NCI-H510A treated with DMSO at 0.1 percent for 48 hours (cell line): ENCODE measurements around the gene MRPL12.

Experiments
- DNase-seq: peaks from one replicate; lab custom pipeline; 2025; lab: John Stamatoyannopoulos, UW

MRPL12 gene

GRCh38 chr17:81701288-81702071 lies 1.7 kb upstream of the MRPL12 start:
- DNase-seq: no peak

DNA sequence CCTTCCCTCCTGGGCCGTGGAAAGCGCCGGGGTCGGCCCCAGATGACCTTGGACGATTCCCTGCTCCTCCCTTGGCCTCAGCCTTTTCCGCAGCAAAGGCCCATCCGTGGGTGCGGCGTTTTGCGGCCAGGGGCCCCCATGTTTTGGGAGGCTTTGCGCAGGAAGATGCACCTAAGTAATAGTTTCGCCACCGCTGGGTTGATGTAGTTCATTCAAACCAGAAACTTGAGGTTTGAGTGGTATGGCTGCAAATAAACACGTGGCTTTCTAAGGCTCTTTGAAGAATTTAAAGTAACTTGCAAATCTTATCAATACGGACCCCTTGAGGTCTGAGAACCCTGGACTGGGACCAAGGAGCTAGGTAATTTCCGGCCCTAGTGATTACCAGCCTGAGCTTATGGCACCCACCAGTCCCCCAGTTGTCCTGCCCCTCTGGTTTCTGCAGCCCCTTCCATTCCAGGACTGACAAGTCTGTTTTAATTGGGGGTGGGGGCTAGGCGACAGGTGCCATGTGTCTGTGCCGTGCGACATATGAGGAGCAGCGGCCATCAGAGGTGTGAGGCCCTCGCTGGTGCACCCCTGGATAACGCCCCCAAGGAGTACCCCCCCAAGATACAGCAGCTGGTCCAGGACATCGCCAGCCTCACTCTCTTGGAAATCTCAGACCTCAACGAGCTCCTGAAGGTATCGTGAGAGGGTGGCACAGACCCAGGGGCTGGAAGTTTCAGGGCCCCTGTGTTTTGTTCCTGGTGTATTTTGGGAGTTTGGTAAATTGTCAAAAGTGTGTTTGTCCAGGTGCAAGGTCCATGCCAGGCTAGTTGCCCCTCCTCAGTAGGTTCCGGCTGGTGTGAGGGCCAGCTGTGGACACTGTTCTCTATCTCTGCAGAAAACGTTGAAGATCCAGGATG lies 834 bp downstream of the MRPL12 start:
- no peak for DNase-seq

- no peak for DNase-seq
Observed at GRCh38 chr17:81705518-81706231, 2.5 kb downstream of the MRPL12 start.

DNA sequence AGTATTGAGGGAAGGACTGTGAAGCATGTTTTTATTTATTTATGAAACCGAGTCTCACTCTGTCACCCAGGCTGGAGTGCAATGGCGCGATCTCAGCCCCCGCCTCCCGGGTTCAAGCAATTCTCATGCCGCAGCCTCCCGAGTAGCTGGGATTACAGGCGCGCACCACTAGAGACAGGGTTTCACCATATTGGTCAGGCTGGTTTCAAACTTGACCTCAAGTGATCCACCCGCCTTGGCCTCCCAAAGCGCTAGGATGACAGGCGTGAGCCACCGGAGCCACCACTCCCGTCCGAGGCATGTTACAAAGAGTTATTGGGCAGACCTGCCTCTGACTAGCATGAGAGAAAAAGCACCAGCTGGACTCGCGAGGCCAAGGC lies 3.1 kb downstream of the MRPL12 start:
- no peak for DNase-seq

- DNase-seq: no peak
Observed at GRCh38 chr17:81706757-81707624, 3.8 kb downstream of the MRPL12 start.

DNA sequence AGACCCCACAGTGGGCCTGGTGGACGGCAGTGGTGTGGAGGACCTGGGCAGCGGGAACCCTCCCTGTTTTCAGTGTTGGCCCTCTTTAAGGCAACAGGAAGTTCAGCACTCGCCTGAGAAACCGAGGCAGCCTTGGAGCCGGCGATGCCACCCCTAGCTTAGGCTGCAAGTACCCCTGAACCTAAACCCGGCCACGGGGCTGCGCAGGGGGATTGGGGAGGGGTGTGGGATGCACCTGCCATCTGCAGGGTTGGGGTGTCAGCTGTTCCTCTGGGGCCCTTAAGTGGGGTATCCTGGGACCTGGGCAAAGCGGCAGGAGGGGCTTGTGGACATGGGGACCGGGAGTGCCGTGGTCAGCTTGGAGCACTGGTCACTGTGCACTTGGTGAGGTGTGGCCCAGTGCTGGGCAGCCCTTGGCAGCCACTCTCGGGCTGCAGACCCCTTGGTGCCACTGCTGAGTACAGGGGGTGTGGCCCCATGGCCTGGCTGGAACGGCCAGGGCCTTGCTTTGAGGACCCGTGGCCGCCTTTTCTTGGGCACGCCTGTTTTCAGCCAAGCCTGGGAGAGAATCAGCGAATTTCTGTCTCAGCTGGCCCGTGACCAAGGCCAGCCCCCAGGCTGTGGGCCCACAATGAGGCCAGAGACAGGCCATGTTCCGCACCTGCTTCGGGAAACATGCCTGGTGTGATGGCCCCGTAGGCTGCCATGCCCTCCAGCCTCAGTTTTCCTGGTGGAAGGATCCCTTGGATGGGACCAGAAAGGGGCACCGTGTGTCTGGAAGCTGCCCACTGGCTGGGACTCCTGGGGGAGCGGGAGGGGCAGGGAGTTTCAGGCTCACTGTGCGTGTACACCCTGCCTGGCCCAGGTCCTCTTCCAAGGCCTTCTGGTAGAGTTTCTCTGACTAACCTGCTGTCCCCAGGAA lies 4.8 kb downstream of the MRPL12 start:
- no peak for DNase-seq

- no peak for DNase-seq
Observed at GRCh38 chr17:81708739-81709185, 5.6 kb downstream of the MRPL12 start.

- no peak for DNase-seq
Observed at GRCh38 chr17:81710514-81711308, 7.5 kb downstream of the MRPL12 start.

DNA sequence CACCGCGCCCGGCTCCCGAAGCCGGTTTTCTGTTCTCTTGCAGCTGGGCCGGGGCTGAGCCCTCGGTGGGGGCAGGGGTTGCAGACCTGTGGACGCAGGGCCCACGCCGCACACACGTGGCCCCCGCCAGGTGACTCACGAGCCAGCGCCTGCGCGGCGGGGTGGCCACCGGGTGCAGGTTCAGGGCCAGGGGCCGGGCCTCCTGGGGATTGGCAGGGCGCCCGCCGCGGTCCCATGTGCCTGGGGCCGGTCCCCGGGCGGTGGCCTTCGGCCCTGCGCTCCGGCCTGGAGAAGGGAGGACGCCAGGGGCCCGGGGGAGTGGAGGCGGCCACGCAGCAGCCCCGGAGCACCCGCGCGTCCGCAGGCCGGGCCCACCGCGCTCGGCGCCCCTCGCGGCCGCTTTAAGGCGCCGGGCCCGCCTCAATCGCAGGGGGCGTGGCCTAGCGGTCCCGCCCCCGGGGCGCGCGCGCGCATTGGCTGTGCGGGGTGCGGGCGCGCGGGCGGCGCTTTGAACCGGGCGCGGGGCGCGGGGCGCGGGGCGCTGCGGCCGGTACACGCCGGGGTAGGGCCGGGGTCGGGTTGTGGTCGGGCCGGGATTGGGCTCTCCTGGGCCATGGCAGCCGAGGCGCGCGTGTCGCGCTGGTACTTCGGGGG lies 8.8 kb downstream of the MRPL12 start, which contains the start of gene SLC25A10:
Gene SLC25A10, plus strand, starts transcription at position 471 of the 654 bp plus-strand sequence. Its CDS starts 143 bp downstream, at position 614.
- peak; percentile 70 for DNase-seq

DNA sequence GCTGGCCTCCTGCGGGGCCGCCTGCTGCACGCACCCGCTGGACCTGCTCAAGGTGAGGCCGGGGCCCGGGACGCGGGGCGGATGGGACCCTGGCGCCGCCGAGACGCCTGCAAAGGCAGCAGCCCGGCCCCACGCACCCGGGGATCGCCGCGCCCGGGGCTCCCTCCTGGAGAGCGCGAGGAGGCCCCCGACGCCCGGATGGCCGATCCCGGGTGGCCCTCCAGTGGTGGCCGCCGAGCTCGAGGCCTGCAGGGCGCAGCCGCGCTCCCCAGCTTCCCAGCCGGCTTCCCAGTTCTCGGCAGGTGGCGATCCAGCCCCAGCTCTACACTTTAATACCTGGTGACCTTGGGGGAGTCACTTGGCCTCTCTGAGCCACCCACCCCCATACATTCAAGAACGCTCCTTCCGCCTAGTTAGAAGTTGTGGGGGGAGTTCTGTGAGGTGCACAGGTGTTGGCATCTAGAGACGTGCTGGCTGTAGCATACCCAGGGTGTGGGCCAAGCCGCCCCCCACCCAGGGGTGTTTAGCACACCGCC lies 9.4 kb downstream of the MRPL12 start:
- no peak for DNase-seq

GRCh38 chr17:81713004-81713555 lies 9.9 kb downstream of the MRPL12 start:
- no peak for DNase-seq

DNA sequence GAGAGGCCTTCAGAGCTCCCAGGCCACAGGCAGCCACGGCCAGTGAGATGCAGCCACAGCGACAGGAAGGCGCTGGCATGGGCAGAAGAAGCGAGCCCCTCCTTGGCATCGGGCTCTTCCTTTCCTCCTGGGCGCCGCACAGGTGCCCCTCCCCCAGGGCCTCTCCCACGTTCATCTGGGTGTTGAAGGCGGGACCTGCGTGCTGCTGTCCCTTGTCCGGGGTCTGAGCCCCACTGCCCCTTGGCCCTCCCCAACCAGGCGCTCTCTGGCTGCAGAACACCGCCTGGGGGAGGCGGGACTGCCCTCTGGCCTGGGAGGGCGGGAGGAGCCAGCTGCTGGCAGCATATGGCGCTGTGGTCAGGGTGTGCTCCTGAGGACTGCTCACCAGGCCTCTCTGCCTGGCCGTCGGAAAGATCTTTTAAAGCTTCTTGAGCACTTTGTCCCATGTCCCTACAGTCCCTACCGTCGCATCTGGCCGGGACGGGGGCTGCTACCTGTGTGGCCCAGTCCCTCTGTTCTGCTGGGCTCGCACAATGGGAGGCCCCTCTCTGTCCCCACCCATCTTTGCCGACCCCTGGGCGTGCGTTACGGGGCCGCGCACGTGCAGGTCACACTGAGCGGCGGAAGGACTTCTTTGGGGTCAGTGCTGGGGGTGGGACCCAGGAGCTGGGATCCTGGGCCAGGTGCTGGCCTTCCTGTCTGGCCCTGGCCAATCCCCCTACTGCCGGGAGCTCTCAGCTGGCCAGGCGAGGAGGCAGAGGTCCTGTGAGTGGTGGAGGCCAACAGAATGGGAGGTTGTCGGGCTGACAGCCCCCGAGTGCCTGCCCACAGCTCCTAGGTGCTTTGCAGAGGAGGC lies 10.6 kb downstream of the MRPL12 start:
- DNase-seq: no peak

- no peak for DNase-seq
Observed at GRCh38 chr17:81714412-81715106, 11.4 kb downstream of the MRPL12 start.

GRCh38 chr17:81715107-81715871 lies 12.1 kb downstream of the MRPL12 start:
- DNase-seq: no peak

- no peak for DNase-seq
Observed at GRCh38 chr17:81715872-81716673, 12.9 kb downstream of the MRPL12 start.
